Skeletal muscle tissue (tissue), 4 donors: ENCODE results near the gene SGIP1. TPM values are rescaled to one million over a fixed set of nuclear protein-coding genes. Genes with fewer than 3 reads are reported as not detected.

Experiments
- H3K27ac ChIP-seq: one replicate; pipeline ENCODE4 v1.7.0; 2013; ENCODE audit warnings: mild to moderate bottlenecking, low read depth, low read length, inconsistent platforms
- H3K27me3 ChIP-seq, 3 donors: one replicate each; pipeline ENCODE4 v1.7.0; 2013; ENCODE audit warnings: low read length in 3 of 3; ENCODE audit not compliant: control insufficient read depth in 3 of 3, insufficient read depth in 3 of 3
- H3K36me3 ChIP-seq, 3 donors: one replicate each; pipeline ENCODE4 v1.7.0; 2013; ENCODE audit warnings: low read length in 3 of 3; ENCODE audit not compliant: control insufficient read depth in 3 of 3, insufficient read depth in 3 of 3
- H3K4me1 ChIP-seq, 3 donors: one replicate each; pipeline ENCODE4 v1.7.0; 2013; ENCODE audit warnings: low read length in 3 of 3, mild to moderate bottlenecking in 3 of 3; ENCODE audit not compliant: control insufficient read depth in 3 of 3, insufficient read depth in 3 of 3
- H3K4me3 ChIP-seq, 3 donors: one replicate each; pipeline ENCODE4 v1.7.0; 2013; ENCODE audit warnings: low read length in 3 of 3
- H3K9ac ChIP-seq, 3 donors: one replicate each; pipeline ENCODE4 v1.7.0; 2013; ENCODE audit warnings: low read length in 3 of 3, mild to moderate bottlenecking in 3 of 3, moderate library complexity in 2 of 3, low read depth in 1 of 3
- H3K9me3 ChIP-seq, 3 donors: one replicate each; pipeline ENCODE4 v1.7.0; 2013; ENCODE audit warnings: low read length in 3 of 3; ENCODE audit not compliant: control insufficient read depth in 3 of 3
- total RNA-seq: library from RNA; depleted of rRNA; stranded (reverse); fragments of >200 nt; gene quantifications from one replicate; pipeline ENCODE4 v1.2.3, GENCODE V29; 2014
- donor health status: Osteomylitis.

The SGIP1 gene
- total RNA-seq, 1 donor from 2014 or later = 0.52 TPM

GRCh38 chr1:66644331-66644730, 110.4 kb downstream of the SGIP1 start:
- Histone ChIP-seq H3K27me3 (no peaks in the 10 kb centered on the region), H3K27ac (no peak overlapping the region), H3K4me1 (no peaks in the 10 kb centered on the region), H3K36me3 (no peaks in the 10 kb centered on the region), H3K9ac (no peak overlapping the region), H3K4me3 (no peak overlapping the region), H3K9me3 (no peaks in the 10 kb centered on the region)

GRCh38 chr1:66648901-66649595, 115.1 kb downstream of the SGIP1 start:
- H3K4me3 ChIP-seq = no peak overlapping the region
- H3K4me1 ChIP-seq = no peaks in the 10 kb centered on the region
- no peak overlapping the region for H3K9ac ChIP-seq
- H3K27ac ChIP-seq = no peak overlapping the region
- H3K36me3 ChIP-seq = no peaks in the 10 kb centered on the region
- H3K27me3 ChIP-seq = no peaks in the 10 kb centered on the region
- no peaks in the 10 kb centered on the region for H3K9me3 ChIP-seq

GRCh38 chr1:66652556-66652955, 118.6 kb downstream of the SGIP1 start:
- no peaks in the 10 kb centered on the region for H3K4me1 ChIP-seq

GRCh38 chr1:66654643-66655042, 120.7 kb downstream of the SGIP1 start:
- H3K4me3 ChIP-seq = no peak overlapping the region
- H3K27me3 ChIP-seq = no peaks in the 10 kb centered on the region
- H3K9me3 ChIP-seq = no peaks in the 10 kb centered on the region
- H3K9ac ChIP-seq = no peak overlapping the region
- H3K36me3 ChIP-seq = no peaks in the 10 kb centered on the region
- no peaks in the 10 kb centered on the region for H3K4me1 ChIP-seq
- no peak overlapping the region for H3K27ac ChIP-seq

More at GRCh38 chr1:66652556-66652955, 118.6 kb downstream of the SGIP1 start:
- Histone ChIP-seq H3K27ac (no peak overlapping the region), H3K36me3 (no peaks in the 10 kb centered on the region), H3K4me3 (no peak overlapping the region), H3K27me3 (no peaks in the 10 kb centered on the region), H3K9me3 (no peaks in the 10 kb centered on the region), H3K9ac (no peak overlapping the region)

GRCh38 chr1:66671455-66671854, 137.5 kb downstream of the SGIP1 start:
- Histone ChIP-seq H3K27ac (no peak overlapping the region), H3K9me3 (no peaks in the 10 kb centered on the region), H3K4me1 (peaks cover 0 to 1% (median 0%) of the 10 kb centered on the region in 3 donors), H3K9ac (no peak overlapping the region), H3K36me3 (no peaks in the 10 kb centered on the region), H3K4me3 (no peak overlapping the region), H3K27me3 (no peaks in the 10 kb centered on the region)

GRCh38 chr1:66676613-66677298, 142.8 kb downstream of the SGIP1 start:
- no peak overlapping the region for H3K9ac ChIP-seq
- no peaks in the 10 kb centered on the region for H3K36me3 ChIP-seq
- no peaks in the 10 kb centered on the region for H3K27me3 ChIP-seq
- H3K9me3 ChIP-seq = no peaks in the 10 kb centered on the region
- peaks cover 0 to 14% (median 3%) of the 10 kb centered on the region in 3 donors for H3K4me1 ChIP-seq
- no peak overlapping the region for H3K4me3 ChIP-seq
- H3K27ac ChIP-seq = peak overlapping the region; percentile 75

GRCh38 chr1:66678146-66678545, 144.2 kb downstream of the SGIP1 start:
- Histone ChIP-seq H3K36me3 (no peaks in the 10 kb centered on the region), H3K9ac (no peak overlapping the region), H3K27me3 (no peaks in the 10 kb centered on the region), H3K4me1 (peaks cover 0 to 14% (median 3%) of the 10 kb centered on the region in 3 donors), H3K27ac (peak overlapping the region; percentile 75), H3K9me3 (no peaks in the 10 kb centered on the region), H3K4me3 (no peak overlapping the region)

- H3K27me3 ChIP-seq = no peaks in the 10 kb centered on the region
- no peak overlapping the region for H3K9ac ChIP-seq
- peak overlapping the region; percentile 36 for H3K27ac ChIP-seq
- H3K4me3 ChIP-seq = no peak overlapping the region
- peaks cover 0 to 14% (median 3%) of the 10 kb centered on the region in 3 donors for H3K4me1 ChIP-seq
- H3K36me3 ChIP-seq = no peaks in the 10 kb centered on the region
- H3K9me3 ChIP-seq = no peaks in the 10 kb centered on the region
Measured at GRCh38 chr1:66679140-66679539, 145.2 kb downstream of the SGIP1 start.

GRCh38 chr1:66681686-66682085, 147.7 kb downstream of the SGIP1 start:
- Histone ChIP-seq H3K9ac (no peak overlapping the region), H3K27ac (no peak overlapping the region), H3K9me3 (no peaks in the 10 kb centered on the region), H3K27me3 (no peaks in the 10 kb centered on the region), H3K4me3 (no peak overlapping the region), H3K36me3 (no peaks in the 10 kb centered on the region), H3K4me1 (peaks cover 0 to 11% (median 3%) of the 10 kb centered on the region in 3 donors)

GRCh38 chr1:66682106-66682505, 148.2 kb downstream of the SGIP1 start:
- Histone ChIP-seq H3K4me3 (no peak overlapping the region), H3K27ac (no peak overlapping the region), H3K4me1 (peaks cover 0 to 10% (median 3%) of the 10 kb centered on the region in 3 donors), H3K36me3 (no peaks in the 10 kb centered on the region), H3K27me3 (no peaks in the 10 kb centered on the region), H3K9ac (no peak overlapping the region), H3K9me3 (no peaks in the 10 kb centered on the region)
